GM12878 (cell line): ENCODE data around the gene GRIN2C. TPM values are rescaled to one million over a fixed set of nuclear protein-coding genes. Genes with fewer than 3 reads are reported as not detected.

ENCODE experiments used
- ATAC-seq: fragments of 200-7000 bp; cut with Tn5 transposase; 3 replicates; pipeline ENCODE4 v1.9.1; 2020; ENCODE audit warnings: mild to moderate bottlenecking, moderate library complexity
- BruUV-seq: library from RNA; stranded (reverse); fragments of 400-500 nt; replicated peaks from 2 replicates; lab custom pipeline; 2021; lab: Mats Ljungman, UMichigan
- CTCF ChIA-PET: fragments of 300-600 bp; sonication (Branson Sonifier 250); formaldehyde crosslinking; extraction: SDS; loops from one replicate; lab custom pipeline; 2021; ENCODE audit warnings: inconsistent platforms; lab: Yijun Ruan, JAX
- POLR2A ChIA-PET: fragments of 350-600 bp; formaldehyde crosslinking; extraction: SDS; loops from one replicate; lab custom pipeline; 2021; ENCODE audit warnings: inconsistent platforms; lab: Charles Lee
- RAD21 ChIA-PET: fragments of 300-600 bp; sonication (Branson Sonifier 250); formaldehyde crosslinking; loops from one replicate; lab custom pipeline; 2023; ENCODE audit warnings: antibody characterized with exemption; ENCODE audit not compliant: unreplicated experiment; lab: Charles Lee
- SMC1A ChIA-PET: fragments of 300-600 bp; sonication (Branson Sonifier 250); formaldehyde crosslinking; loops from one replicate; lab custom pipeline; 2023; ENCODE audit not compliant: unreplicated experiment, uncharacterized antibody; lab: Charles Lee
- DNase-seq: peaks from one replicate; pipeline ENCODE4 v3.0.0-alpha.2; 2011; ENCODE audit warnings: low read depth, low spot score
- FAIRE-seq: peaks from 3 replicates; lab custom pipeline; 2011; peaks lifted over from hg19 to GRCh38; lab: Jason Lieb, UNC
- H2AFZ ChIP-seq: 2 replicates; pipeline ENCODE4 v1.6.0; 2011; ENCODE audit warnings: low read depth, low read length, control low read depth; ENCODE audit not compliant: control insufficient read depth
- H3K27ac ChIP-seq: 2 replicates; pipeline ENCODE4 v1.5.1; 2011; ENCODE audit warnings: control low read depth; ENCODE audit not compliant: control insufficient read depth, insufficient read depth
- H3K27me3 ChIP-seq, 2 experiments: replicated peaks in 1 of 2; 2 replicates each; pipeline versions ENCODE4 v1.6.0 to v1.6.1; 2011; ENCODE audit warnings: low read length in 1 of 2; ENCODE audit not compliant: control insufficient read depth in 2 of 2, insufficient read depth in 2 of 2
- H3K36me3 ChIP-seq, 2 experiments: 2 replicates each; pipeline ENCODE4 v1.5.1; 2011; ENCODE audit warnings: low read length in 1 of 2; ENCODE audit not compliant: control insufficient read depth in 2 of 2, insufficient read depth in 2 of 2
- H3K4me1 ChIP-seq: 2 replicates; pipeline ENCODE4 v1.6.1; 2011; ENCODE audit warnings: mild to moderate bottlenecking, low read length, moderate library complexity, mixed read lengths; ENCODE audit not compliant: control insufficient read depth, insufficient read depth
- H3K4me2 ChIP-seq: 2 replicates; pipeline ENCODE4 v1.6.0; 2011; ENCODE audit warnings: control low read depth; ENCODE audit not compliant: control insufficient read depth, insufficient read depth
- H3K4me3 ChIP-seq: fragments of 200-600 bp; sonication (generic); 2 replicates; pipeline ENCODE4 v1.5.1; 2016
- H3K79me2 ChIP-seq: 2 replicates; pipeline ENCODE4 v1.6.0; 2011; ENCODE audit warnings: low read length; ENCODE audit not compliant: control insufficient read depth, insufficient read depth
- H3K9ac ChIP-seq: 2 replicates; pipeline ENCODE4 v1.8.0; 2011; ENCODE audit warnings: low read length, control low read depth, mixed read lengths; ENCODE audit not compliant: control insufficient read depth, insufficient read depth
- H3K9me3 ChIP-seq: replicated peaks from 3 replicates; pipeline ENCODE4 v1.5.1; 2011; ENCODE audit warnings: mild to moderate bottlenecking, low read length; ENCODE audit not compliant: control insufficient read depth, insufficient read depth
- H4K20me1 ChIP-seq: 2 replicates; pipeline ENCODE4 v1.6.0; 2011; ENCODE audit not compliant: control insufficient read depth, insufficient read depth
- BCL3 ChIP-seq: IDR thresholded peaks from 2 replicates; pipeline ENCODE4 v1.6.1; 2011; ENCODE audit warnings: borderline replicate concordance, low read depth, mild to moderate bottlenecking, moderate library complexity, low read length; ENCODE audit not compliant: insufficient read depth, poor library complexity, severe bottlenecking
- JUND ChIP-seq: IDR thresholded peaks from 2 replicates; pipeline ENCODE4 v1.6.1; 2012; ENCODE audit warnings: low read depth, mild to moderate bottlenecking, low read length, improper control_type of control experiment, moderate library complexity
- MXI1 ChIP-seq: fragments of 150-350 bp; IDR thresholded peaks from 2 replicates; pipeline ENCODE4 v1.6.1; 2011; ENCODE audit warnings: low read depth, mild to moderate bottlenecking, inconsistent platforms, low read length, improper control_type of control experiment
- PAX5 ChIP-seq: IDR thresholded peaks from 2 replicates; pipeline ENCODE4 v1.6.1; 2011; ENCODE audit warnings: low read depth, low read length, borderline replicate concordance
- RUNX3 ChIP-seq: IDR thresholded peaks from 2 replicates; pipeline ENCODE4 v1.6.1; 2012; ENCODE audit warnings: low read length, inconsistent platforms
- SMAD5 ChIP-seq: IDR thresholded peaks from 2 replicates; pipeline ENCODE4 v1.6.1; 2016; ENCODE audit warnings: antibody characterized with exemption, low read depth
- SUPT20H ChIP-seq: IDR thresholded peaks from 2 replicates; pipeline ENCODE4 v1.6.1; 2011; ENCODE audit warnings: low read depth, mild to moderate bottlenecking, low read length, moderate library complexity, borderline replicate concordance; ENCODE audit not compliant: control insufficient read depth
- ZNF274 ChIP-seq: IDR thresholded peaks from one replicate; pipeline ENCODE4 v1.8.0; 2011; ENCODE audit not compliant: insufficient read length, insufficient read depth
- WGBS: methylation state at CpG from one replicate; pipeline ENCODE4 v1.1.6; 2016; ENCODE audit warnings: low lambda C conversion rate; ENCODE audit not compliant: insufficient replicate concordance, insufficient coverage; ENCODE audit errors: missing lambda C conversion rate; 5-methylcytosine and 5-hydroxymethylcytosine counted together
- in situ Hi-C: fragments of 300-500 bp; cut with MboI; formaldehyde crosslinking; loops from 9 replicates; pipeline ENCODE4 v1.14.3; 2018; ENCODE audit warnings: mixed read lengths
- intact Hi-C: fragments of 100-400 bp; cut with micrococcal nuclease; formaldehyde crosslinking; loops from one replicate; pipeline ENCODE4 v1.14.2; 2022; ENCODE audit not compliant: unreplicated experiment
- polyA plus RNA-seq, 11 experiments: library from polyadenylated mRNA; depleted of rRNA in 4 of 11; unstranded in 6 of 11; stranded (reverse) in 5 of 11; fragments of >200 nt; fragmentation: Nextera tagmentation in 4 of 11; fragmentation: Illumina TruSeq in 1 of 11; extraction: Ambion mirVana in 4 of 11; extraction: Trizol in 1 of 11; gene quantifications; 1 replicate in 1 of 11; 2 replicates in 10 of 11; pipeline versions ENCODE4 v1.2.1 to v1.2.3, GENCODE V29; 2011 to 2016; ENCODE audit warnings: inconsistent platforms in 2 of 11, missing spikeins in 2 of 11, low read depth in 1 of 11
- total RNA-seq, 4 experiments: library from RNA; depleted of rRNA in 3 of 4; stranded (reverse); fragments of >200 nt in 3 of 4; fragmentation: Illumina TruSeq in 1 of 4; extraction: Trizol in 1 of 4; gene quantifications; 2 replicates each; pipeline versions ENCODE4 v1.2.1 to v1.2.3, GENCODE V29; 2013 to 2021
- TF ChIP-seq, protein P1 (sequence below): fragments of 450-650 bp; formaldehyde crosslinking; IDR thresholded peaks from 2 replicates; pipeline ENCODE4 v1.4.0; 2020; ENCODE audit warnings: mild to moderate bottlenecking, moderate library complexity
- TF ChIP-seq, protein P2 (sequence below): IDR thresholded peaks from 2 replicates; pipeline ENCODE4 v1.6.1; 2011; ENCODE audit warnings: low read depth, mild to moderate bottlenecking, low read length, moderate library complexity, borderline replicate concordance; ENCODE audit errors: extremely low read depth
- TF ChIP-seq, protein P3 (sequence below): IDR thresholded peaks from 2 replicates; pipeline ENCODE4 v1.6.1; 2012; ENCODE audit warnings: low read depth, low read length, improper control_type of control experiment

GRIN2C gene
- total and polyA plus RNA-seq, 10 of the 15 experiments (the other 5 are each of a cell fraction or from before 2014, with no cell fraction given), result 0.01 to 0.20 (median 0.11) TPM; not detected in 2

DNA sequence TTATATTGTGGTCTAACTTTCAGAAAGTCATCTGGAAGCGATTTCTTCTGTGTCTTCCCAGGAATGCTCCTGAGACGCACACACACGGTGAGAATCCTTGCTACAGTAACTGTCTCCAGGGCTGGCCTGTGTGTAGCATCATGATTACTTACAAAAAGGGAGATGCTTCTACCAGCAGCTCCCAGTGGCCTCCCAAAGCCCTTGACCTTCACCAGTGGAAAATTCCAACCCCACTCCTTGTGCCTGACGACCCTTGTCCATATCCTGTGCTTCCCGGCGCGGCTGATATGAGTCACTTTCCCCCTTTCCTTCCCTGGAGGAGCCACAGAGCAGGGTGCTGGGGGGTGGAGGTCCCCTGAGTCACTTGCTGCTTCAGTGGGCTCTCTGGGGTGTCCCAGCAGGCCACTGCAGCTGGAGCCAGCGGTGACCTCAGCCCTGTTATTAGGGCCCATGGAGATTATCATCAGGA lies 61.4 kb downstream of the GRIN2C start:
- no peak for TF ChIP-seq BCL3
- TF ChIP-seq, protein P1, sequence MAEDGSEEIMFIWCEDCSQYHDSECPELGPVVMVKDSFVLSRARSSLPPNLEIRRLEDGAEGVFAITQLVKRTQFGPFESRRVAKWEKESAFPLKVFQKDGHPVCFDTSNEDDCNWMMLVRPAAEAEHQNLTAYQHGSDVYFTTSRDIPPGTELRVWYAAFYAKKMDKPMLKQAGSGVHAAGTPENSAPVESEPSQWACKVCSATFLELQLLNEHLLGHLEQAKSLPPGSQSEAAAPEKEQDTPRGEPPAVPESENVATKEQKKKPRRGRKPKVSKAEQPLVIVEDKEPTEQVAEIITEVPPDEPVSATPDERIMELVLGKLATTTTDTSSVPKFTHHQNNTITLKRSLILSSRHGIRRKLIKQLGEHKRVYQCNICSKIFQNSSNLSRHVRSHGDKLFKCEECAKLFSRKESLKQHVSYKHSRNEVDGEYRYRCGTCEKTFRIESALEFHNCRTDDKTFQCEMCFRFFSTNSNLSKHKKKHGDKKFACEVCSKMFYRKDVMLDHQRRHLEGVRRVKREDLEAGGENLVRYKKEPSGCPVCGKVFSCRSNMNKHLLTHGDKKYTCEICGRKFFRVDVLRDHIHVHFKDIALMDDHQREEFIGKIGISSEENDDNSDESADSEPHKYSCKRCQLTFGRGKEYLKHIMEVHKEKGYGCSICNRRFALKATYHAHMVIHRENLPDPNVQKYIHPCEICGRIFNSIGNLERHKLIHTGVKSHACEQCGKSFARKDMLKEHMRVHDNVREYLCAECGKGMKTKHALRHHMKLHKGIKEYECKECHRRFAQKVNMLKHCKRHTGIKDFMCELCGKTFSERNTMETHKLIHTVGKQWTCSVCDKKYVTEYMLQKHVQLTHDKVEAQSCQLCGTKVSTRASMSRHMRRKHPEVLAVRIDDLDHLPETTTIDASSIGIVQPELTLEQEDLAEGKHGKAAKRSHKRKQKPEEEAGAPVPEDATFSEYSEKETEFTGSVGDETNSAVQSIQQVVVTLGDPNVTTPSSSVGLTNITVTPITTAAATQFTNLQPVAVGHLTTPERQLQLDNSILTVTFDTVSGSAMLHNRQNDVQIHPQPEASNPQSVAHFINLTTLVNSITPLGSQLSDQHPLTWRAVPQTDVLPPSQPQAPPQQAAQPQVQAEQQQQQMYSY, result no peak
- no peak for TF ChIP-seq SUPT20H
- TF ChIP-seq MXI1, result no peak
- TF ChIP-seq RUNX3, result no peak
- no peak for TF ChIP-seq JUND
- TF ChIP-seq, protein P2, sequence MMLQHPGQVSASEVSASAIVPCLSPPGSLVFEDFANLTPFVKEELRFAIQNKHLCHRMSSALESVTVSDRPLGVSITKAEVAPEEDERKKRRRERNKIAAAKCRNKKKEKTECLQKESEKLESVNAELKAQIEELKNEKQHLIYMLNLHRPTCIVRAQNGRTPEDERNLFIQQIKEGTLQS, result no peak
- no peak for TF ChIP-seq ZNF274
- TF ChIP-seq, protein P3, sequence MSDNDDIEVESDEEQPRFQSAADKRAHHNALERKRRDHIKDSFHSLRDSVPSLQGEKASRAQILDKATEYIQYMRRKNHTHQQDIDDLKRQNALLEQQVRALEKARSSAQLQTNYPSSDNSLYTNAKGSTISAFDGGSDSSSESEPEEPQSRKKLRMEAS, result no peak
- TF ChIP-seq PAX5, result no peak
- TF ChIP-seq SMAD5, result no peak
- no TSS peak for BruUV-seq
- no peaks in the 10 kb centered on the region for H4K20me1 ChIP-seq
- WGBS, result 90% methylated on average over 8 of the region's 8 CpGs
- CTCF ChIA-PET, result interaction anchor here (1.0 kb wide), 1 partner anchor 61 kb away, joined by 3 read pairs; no protein-coding TSS in a partner anchor
- no peak overlapping the region for H3K4me3 ChIP-seq
- no peak for FAIRE-seq
- no peak for DNase-seq
- no peaks in the 10 kb centered on the region for H3K4me1 ChIP-seq
- RAD21 ChIA-PET, result no interaction called here
- no peak overlapping the region for H3K9ac ChIP-seq
- in situ Hi-C loops (no loop called here), intact Hi-C loops (no loop called here)
- H3K4me2 ChIP-seq, result no peak overlapping the region
- no peaks in the 10 kb centered on the region for H3K79me2 ChIP-seq
- no peak for ATAC-seq
- no peak overlapping the region for H3K27ac ChIP-seq
- POLR2A ChIA-PET, result no interaction called here
- H2AFZ ChIP-seq, result no peak overlapping the region
- peaks cover 4 to 6% of the 10 kb centered on the region in 2 experiments; a peak in 3 of 4 replicates for H3K36me3 ChIP-seq
- H3K27me3 ChIP-seq, result no peaks in the 10 kb centered on the region
- no peaks in the 10 kb centered on the region for H3K9me3 ChIP-seq
- SMC1A ChIA-PET, result no interaction called here
